NOMO-1 treated with dmso at 0.1 percent for 144 hours (cell line): ENCODE data around the gene KNCN.

ENCODE experiments used
- DNase-seq: peaks from one replicate; lab custom pipeline; 2025; ENCODE audit not compliant: unreplicated experiment; lab: John Stamatoyannopoulos, UW

Gene KNCN

GRCh38 chr1:46551597-46552095 lies at the start of gene KNCN:
Gene KNCN (minus strand): TSS chr1:46551647. CDS start chr1:46551215, 432 bp downstream.
- DNase-seq, result no peak

- DNase-seq, result no peak
Observed at GRCh38 chr1:46599059-46599970, 47.9 kb upstream of the KNCN start.

GRCh38 chr1:46596846-46597245 lies 45.4 kb upstream of the KNCN start:
- DNase-seq, result no peak

GRCh38 chr1:46596036-46596435 lies 44.6 kb upstream of the KNCN start:
- DNase-seq, result no peak

- peak; percentile 46 for DNase-seq
Observed at GRCh38 chr1:46595127-46595526, 43.7 kb upstream of the KNCN start.

GRCh38 chr1:46594063-46594462 lies 42.6 kb upstream of the KNCN start:
- no peak for DNase-seq

- DNase-seq, result no peak
Observed at GRCh38 chr1:46592823-46593222, 41.4 kb upstream of the KNCN start.

GRCh38 chr1:46589529-46589928 lies 38.1 kb upstream of the KNCN start:
- no peak for DNase-seq

- DNase-seq, result peak; percentile 78
Observed at GRCh38 chr1:46587069-46587468, 35.6 kb upstream of the KNCN start.

GRCh38 chr1:46585312-46585938 lies 34.0 kb upstream of the KNCN start:
- DNase-seq, result no peak

GRCh38 chr1:46583494-46583893 lies 32.0 kb upstream of the KNCN start:
- DNase-seq, result no peak

GRCh38 chr1:46582972-46583371 lies 31.5 kb upstream of the KNCN start:
- no peak for DNase-seq

- DNase-seq, result peak; percentile 81
Observed at GRCh38 chr1:46581681-46582455, 30.4 kb upstream of the KNCN start.

- DNase-seq, result peak; percentile 66
Observed at GRCh38 chr1:46580140-46580903, 28.9 kb upstream of the KNCN start.

GRCh38 chr1:46577671-46578070 lies 26.2 kb upstream of the KNCN start:
- no peak for DNase-seq

GRCh38 chr1:46576596-46576995 lies 25.1 kb upstream of the KNCN start:
- no peak for DNase-seq

- no peak for DNase-seq
Observed at GRCh38 chr1:46575778-46576177, 24.3 kb upstream of the KNCN start.

- no peak for DNase-seq
Observed at GRCh38 chr1:46575300-46575699, 23.9 kb upstream of the KNCN start.

- DNase-seq, result no peak
Observed at GRCh38 chr1:46571691-46572225, 20.3 kb upstream of the KNCN start.
